ENCODE measurements around the gene COQ8A. TPM values are rescaled to one million over a fixed set of nuclear protein-coding genes. Genes with fewer than 3 reads are reported as not detected.

COQ8A gene
- total RNA-seq, 1 experiment from 2014 or later, result 39.4 TPM

DNA sequence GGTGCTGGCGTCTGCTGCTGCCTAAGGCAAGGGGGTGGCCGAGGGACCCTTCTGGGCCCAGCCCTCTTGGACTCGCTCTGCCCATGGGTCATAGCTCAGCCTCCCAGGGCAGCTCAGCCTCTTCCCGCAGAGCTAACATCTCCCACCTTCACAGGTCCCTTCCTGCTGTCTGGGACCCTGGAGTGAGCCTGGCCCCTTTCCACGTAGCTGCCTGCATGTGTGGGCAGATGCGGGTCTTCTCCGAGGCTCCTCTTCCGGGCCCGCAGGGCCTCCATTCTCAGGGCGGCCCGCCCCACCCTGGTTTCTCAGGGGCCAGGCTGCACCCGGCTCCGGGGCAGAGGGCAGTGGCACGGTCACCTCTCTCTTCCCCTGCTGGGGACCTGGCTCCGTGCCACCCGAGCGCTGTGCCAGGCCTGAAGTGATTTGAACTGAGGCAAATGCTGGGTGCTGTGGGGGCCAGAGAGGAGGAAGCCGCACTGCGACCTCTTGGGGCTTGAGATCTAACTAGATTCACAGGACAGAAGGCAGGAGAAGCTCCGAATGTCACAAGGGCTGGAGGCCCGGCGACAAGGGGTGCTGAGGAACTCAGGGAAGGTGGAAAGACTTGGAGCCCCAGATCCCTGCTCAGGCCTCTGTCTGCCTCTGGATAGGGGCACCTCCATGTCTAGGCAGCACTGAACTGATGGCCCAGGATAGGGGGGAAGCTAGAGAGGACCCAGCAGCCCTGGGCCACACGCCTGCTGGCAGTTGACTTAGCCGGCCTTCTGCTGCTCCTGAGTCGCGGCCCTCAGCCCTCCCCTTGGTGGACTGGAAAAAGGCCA is 40.7 kb downstream of the COQ8A start (continued):
- TF ChIP-seq, protein P1, sequence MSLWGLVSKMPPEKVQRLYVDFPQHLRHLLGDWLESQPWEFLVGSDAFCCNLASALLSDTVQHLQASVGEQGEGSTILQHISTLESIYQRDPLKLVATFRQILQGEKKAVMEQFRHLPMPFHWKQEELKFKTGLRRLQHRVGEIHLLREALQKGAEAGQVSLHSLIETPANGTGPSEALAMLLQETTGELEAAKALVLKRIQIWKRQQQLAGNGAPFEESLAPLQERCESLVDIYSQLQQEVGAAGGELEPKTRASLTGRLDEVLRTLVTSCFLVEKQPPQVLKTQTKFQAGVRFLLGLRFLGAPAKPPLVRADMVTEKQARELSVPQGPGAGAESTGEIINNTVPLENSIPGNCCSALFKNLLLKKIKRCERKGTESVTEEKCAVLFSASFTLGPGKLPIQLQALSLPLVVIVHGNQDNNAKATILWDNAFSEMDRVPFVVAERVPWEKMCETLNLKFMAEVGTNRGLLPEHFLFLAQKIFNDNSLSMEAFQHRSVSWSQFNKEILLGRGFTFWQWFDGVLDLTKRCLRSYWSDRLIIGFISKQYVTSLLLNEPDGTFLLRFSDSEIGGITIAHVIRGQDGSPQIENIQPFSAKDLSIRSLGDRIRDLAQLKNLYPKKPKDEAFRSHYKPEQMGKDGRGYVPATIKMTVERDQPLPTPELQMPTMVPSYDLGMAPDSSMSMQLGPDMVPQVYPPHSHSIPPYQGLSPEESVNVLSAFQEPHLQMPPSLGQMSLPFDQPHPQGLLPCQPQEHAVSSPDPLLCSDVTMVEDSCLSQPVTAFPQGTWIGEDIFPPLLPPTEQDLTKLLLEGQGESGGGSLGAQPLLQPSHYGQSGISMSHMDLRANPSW (CRISPR knock-in tag; conservative IDR thresholded peaks at IDR 0.05; ENCODE audit: low read depth), result no peak
- TF ChIP-seq NFE2L1 (CRISPR knock-in tag; IDR thresholded peaks at IDR 0.05) (no peak), ZBTB21 (CRISPR knock-in tag; IDR thresholded peaks at IDR 0.05; ENCODE audit: borderline replicate concordance) (no peak), FOXJ3 (CRISPR knock-in tag; IDR thresholded peaks at IDR 0.05; ENCODE audit: borderline replicate concordance) (no peak), ESRRA (CRISPR knock-in tag; IDR thresholded peaks at IDR 0.05; ENCODE audit: borderline replicate concordance) (no peak), ZSCAN18 (CRISPR knock-in tag; IDR thresholded peaks at IDR 0.05) (no peak), ZNF232 (CRISPR knock-in tag; IDR thresholded peaks at IDR 0.05) (no peak), OVOL2 (CRISPR knock-in tag; IDR thresholded peaks at IDR 0.05; ENCODE audit: borderline replicate concordance) (no peak), ZNF138 (CRISPR knock-in tag; conservative IDR thresholded peaks at IDR 0.05) (no peak)
- TF ChIP-seq, protein P2, sequence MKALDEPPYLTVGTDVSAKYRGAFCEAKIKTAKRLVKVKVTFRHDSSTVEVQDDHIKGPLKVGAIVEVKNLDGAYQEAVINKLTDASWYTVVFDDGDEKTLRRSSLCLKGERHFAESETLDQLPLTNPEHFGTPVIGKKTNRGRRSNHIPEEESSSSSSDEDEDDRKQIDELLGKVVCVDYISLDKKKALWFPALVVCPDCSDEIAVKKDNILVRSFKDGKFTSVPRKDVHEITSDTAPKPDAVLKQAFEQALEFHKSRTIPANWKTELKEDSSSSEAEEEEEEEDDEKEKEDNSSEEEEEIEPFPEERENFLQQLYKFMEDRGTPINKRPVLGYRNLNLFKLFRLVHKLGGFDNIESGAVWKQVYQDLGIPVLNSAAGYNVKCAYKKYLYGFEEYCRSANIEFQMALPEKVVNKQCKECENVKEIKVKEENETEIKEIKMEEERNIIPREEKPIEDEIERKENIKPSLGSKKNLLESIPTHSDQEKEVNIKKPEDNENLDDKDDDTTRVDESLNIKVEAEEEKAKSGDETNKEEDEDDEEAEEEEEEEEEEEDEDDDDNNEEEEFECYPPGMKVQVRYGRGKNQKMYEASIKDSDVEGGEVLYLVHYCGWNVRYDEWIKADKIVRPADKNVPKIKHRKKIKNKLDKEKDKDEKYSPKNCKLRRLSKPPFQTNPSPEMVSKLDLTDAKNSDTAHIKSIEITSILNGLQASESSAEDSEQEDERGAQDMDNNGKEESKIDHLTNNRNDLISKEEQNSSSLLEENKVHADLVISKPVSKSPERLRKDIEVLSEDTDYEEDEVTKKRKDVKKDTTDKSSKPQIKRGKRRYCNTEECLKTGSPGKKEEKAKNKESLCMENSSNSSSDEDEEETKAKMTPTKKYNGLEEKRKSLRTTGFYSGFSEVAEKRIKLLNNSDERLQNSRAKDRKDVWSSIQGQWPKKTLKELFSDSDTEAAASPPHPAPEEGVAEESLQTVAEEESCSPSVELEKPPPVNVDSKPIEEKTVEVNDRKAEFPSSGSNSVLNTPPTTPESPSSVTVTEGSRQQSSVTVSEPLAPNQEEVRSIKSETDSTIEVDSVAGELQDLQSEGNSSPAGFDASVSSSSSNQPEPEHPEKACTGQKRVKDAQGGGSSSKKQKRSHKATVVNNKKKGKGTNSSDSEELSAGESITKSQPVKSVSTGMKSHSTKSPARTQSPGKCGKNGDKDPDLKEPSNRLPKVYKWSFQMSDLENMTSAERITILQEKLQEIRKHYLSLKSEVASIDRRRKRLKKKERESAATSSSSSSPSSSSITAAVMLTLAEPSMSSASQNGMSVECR (CRISPR knock-in tag; IDR thresholded peaks at IDR 0.05; ENCODE audit: borderline replicate concordance), result no peak
- TF ChIP-seq, protein P3, sequence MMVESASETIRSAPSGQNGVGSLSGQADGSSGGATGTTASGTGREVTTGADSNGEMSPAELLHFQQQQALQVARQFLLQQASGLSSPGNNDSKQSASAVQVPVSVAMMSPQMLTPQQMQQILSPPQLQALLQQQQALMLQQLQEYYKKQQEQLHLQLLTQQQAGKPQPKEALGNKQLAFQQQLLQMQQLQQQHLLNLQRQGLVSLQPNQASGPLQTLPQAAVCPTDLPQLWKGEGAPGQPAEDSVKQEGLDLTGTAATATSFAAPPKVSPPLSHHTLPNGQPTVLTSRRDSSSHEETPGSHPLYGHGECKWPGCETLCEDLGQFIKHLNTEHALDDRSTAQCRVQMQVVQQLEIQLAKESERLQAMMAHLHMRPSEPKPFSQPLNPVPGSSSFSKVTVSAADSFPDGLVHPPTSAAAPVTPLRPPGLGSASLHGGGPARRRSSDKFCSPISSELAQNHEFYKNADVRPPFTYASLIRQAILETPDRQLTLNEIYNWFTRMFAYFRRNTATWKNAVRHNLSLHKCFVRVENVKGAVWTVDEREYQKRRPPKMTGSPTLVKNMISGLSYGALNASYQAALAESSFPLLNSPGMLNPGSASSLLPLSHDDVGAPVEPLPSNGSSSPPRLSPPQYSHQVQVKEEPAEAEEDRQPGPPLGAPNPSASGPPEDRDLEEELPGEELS (CRISPR knock-in tag; IDR thresholded peaks at IDR 0.05), result no peak

DNA sequence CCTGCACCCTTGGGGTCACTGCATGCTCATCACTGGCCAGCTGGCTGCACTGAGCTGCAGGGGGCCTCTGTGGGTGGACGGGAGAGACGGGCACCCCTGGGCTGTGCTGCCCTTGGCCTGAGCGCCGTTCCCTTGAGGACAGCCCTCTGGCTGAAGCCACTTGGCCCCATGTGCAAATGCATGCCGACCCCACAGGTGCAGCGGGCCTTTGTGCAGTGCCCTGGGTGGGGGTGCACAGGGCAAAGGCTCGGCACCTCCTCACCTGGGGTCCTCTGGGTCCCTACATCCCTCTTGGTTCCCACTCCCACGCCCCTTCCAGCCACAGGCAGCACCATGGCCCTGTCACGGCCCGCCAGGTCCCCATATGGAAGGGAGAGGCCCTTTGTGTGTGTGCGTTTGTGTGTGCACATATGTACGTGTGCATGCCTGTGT is 41.3 kb downstream of the COQ8A start:
- no peak overlapping the region for H3K27ac Mint-ChIP-seq
- H3K4me1 Mint-ChIP-seq, result no peaks in the 10 kb centered on the region
- DNase-seq (ENCODE audit: low spot score) (no peak), ATAC-seq (no peak)
- peaks cover 6% of the 10 kb centered on the region for H3K36me3 Mint-ChIP-seq
- H3K9me3 Mint-ChIP-seq, result no peaks in the 10 kb centered on the region
- H3K27me3 Mint-ChIP-seq (ENCODE audit: low read depth), result no peaks in the 10 kb centered on the region
- ChIA-PET CTCF (no interaction called here), POLR2A (no interaction called here)
- no peak overlapping the region for H3K4me3 Mint-ChIP-seq
- TF ChIP-seq, protein P3 (CRISPR knock-in tag; IDR thresholded peaks at IDR 0.05), result no peak
- TF ChIP-seq FOXP1 (CRISPR knock-in tag; IDR thresholded peaks at IDR 0.05; ENCODE audit: borderline replicate concordance) (no peak), OVOL2 (CRISPR knock-in tag; IDR thresholded peaks at IDR 0.05; ENCODE audit: borderline replicate concordance) (no peak), NFATC4 (CRISPR knock-in tag; IDR thresholded peaks at IDR 0.05) (no peak), E2F4 (CRISPR knock-in tag; IDR thresholded peaks at IDR 0.05; ENCODE audit: borderline replicate concordance, low read depth) (no peak), NR1H2 (CRISPR knock-in tag; IDR thresholded peaks at IDR 0.05) (no peak), E2F5 (CRISPR knock-in tag; IDR thresholded peaks at IDR 0.05) (no peak)
- TF ChIP-seq, protein P4, sequence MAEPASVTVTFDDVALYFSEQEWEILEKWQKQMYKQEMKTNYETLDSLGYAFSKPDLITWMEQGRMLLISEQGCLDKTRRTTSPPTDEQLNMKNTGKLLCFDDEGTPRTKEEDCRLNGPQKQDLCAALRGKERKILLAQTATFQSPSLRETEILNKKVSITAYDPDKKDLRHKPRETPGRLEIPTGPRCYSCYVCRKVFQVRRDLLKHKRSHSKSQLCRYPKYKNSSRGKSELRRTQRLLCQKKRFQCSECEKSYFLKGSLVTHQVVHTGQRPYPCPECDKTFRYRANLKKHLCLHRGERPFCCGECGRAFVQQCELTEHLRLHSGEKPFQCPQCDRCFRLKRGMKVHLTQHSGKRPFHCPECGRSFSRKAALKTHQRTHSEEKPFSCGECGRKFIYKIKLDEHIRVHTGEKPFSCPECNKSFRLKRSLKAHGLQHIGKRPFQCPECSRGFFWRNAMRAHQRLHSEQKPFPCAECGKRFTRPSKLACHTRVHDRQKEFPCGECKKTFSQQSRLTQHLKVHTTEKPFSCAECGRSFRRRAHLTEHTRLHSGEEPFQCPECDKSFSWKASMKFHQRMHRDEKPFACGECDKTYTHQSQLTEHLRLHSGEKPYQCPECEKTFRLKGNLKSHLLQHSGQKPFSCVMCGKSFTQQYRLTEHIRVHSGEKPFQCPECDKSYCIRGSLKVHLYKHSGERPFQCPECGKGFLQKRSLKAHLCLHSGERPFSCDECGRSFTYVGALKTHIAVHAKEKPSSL (CRISPR knock-in tag; conservative IDR thresholded peaks at IDR 0.05), result no peak

Data from WTC11 (cell line).